HG02852 (cell line): ENCODE measurements around the gene ACBD5.
"Not testable (repeated sequence)": the region's sequence is repeated elsewhere in the genome, so short reads cannot be mapped to it uniquely, and the experiment has no call there.

Source experiments
- ATAC-seq: cut with Tn5 transposase; IDR thresholded peaks from one replicate; pipeline ENCODE4 v1.9.1; 2021; ENCODE audit warnings: mild to moderate bottlenecking, moderate library complexity; ENCODE audit not compliant: unreplicated experiment

ACBD5 gene

GRCh38 chr10:27241652-27242472, 1.3 kb upstream of the ACBD5 start:
- ATAC-seq, result peak; percentile 64

- ATAC-seq, result peak; percentile 16
Measured at GRCh38 chr10:27241010-27241651, 534 bp upstream of the ACBD5 start.

GRCh38 chr10:27237531-27237930, 3.1 kb downstream of the ACBD5 start:
- ATAC-seq, result not testable (repeated sequence)

GRCh38 chr10:27236589-27237128, 3.9 kb downstream of the ACBD5 start:
- not testable (repeated sequence) for ATAC-seq

- no peak for ATAC-seq
Measured at GRCh38 chr10:27235706-27236105, 4.9 kb downstream of the ACBD5 start.

- ATAC-seq, result no peak
Measured at GRCh38 chr10:27230022-27230421, 10.6 kb downstream of the ACBD5 start.

GRCh38 chr10:27225642-27226257, 14.8 kb downstream of the ACBD5 start:
- no peak for ATAC-seq

GRCh38 chr10:27225011-27225590, 15.5 kb downstream of the ACBD5 start:
- ATAC-seq, result no peak

- no peak for ATAC-seq
Measured at GRCh38 chr10:27223964-27224363, 16.6 kb downstream of the ACBD5 start.

- no peak for ATAC-seq
Measured at GRCh38 chr10:27207350-27207749, 33.2 kb downstream of the ACBD5 start.

- ATAC-seq, result no peak
Measured at GRCh38 chr10:27203806-27204205, 36.8 kb downstream of the ACBD5 start.

GRCh38 chr10:27197980-27198620, 42.5 kb downstream of the ACBD5 start:
- no peak for ATAC-seq

- ATAC-seq, result no peak
Measured at GRCh38 chr10:27192284-27192683, 48.3 kb downstream of the ACBD5 start.

GRCh38 chr10:27190508-27190907, 50.1 kb downstream of the ACBD5 start:
- no peak for ATAC-seq

- ATAC-seq, result no peak
Measured at GRCh38 chr10:27188897-27189296, 51.7 kb downstream of the ACBD5 start.

- no peak for ATAC-seq
Measured at GRCh38 chr10:27188259-27188658, 52.3 kb downstream of the ACBD5 start.

GRCh38 chr10:27169849-27170248, 70.7 kb downstream of the ACBD5 start:
- no peak for ATAC-seq

GRCh38 chr10:27158421-27158820, 82.2 kb downstream of the ACBD5 start:
- ATAC-seq, result no peak

- ATAC-seq, result no peak
Measured at GRCh38 chr10:27157150-27157549, 83.4 kb downstream of the ACBD5 start.

- not testable (repeated sequence) for ATAC-seq
Measured at GRCh38 chr10:27156566-27156965, 84.0 kb downstream of the ACBD5 start.
